H1 (cell line): ENCODE data around the gene DUSP7. TPM values are rescaled to one million over a fixed set of nuclear protein-coding genes. Genes with fewer than 3 reads are reported as not detected.

ENCODE experiments used
- CTCF ChIA-PET: fragments of 300-600 bp; sonication (Branson Sonifier 250); formaldehyde crosslinking; loops from one replicate; lab custom pipeline; 2021; ENCODE audit not compliant: partially characterized antibody; lab: Charles Lee
- POLR2A ChIA-PET: fragments of 300-600 bp; sonication (Branson Sonifier 250); formaldehyde crosslinking; loops from one replicate; lab custom pipeline; 2021; ENCODE audit warnings: inconsistent platforms; ENCODE audit not compliant: partially characterized antibody; lab: Charles Lee
- DNase-seq, 2 experiments: peaks; one replicate each; pipeline versions ENCODE4 v3.0.0 to v3.0.0-alpha.2; 2010 to 2022; ENCODE audit warnings: low spot score in 2 of 2, low read depth in 1 of 2, mixed read lengths in 1 of 2
- FAIRE-seq: peaks from 2 replicates; lab custom pipeline; 2011; peaks lifted over from hg19 to GRCh38; lab: Jason Lieb, UNC
- H2AFZ ChIP-seq: 2 replicates; pipeline ENCODE4 v1.8.1; 2012; ENCODE audit warnings: low read length, inconsistent platforms
- H2AK5ac ChIP-seq: 2 replicates; pipeline ENCODE4 v1.6.1; 2013; ENCODE audit warnings: low read depth, low read length
- H2BK120ac ChIP-seq: replicated peaks from 2 replicates; pipeline ENCODE3; 2013; ENCODE audit warnings: low read depth, low read length, inconsistent platforms
- H2BK12ac ChIP-seq: 2 replicates; pipeline ENCODE4 v1.6.1; 2013; ENCODE audit warnings: low read depth, low read length
- H2BK15ac ChIP-seq: 2 replicates; pipeline ENCODE4 v1.6.1; 2013; ENCODE audit warnings: low read length
- H2BK20ac ChIP-seq: 2 replicates; pipeline ENCODE4 v1.6.1; 2013; ENCODE audit warnings: low read length
- H2BK5ac ChIP-seq: 2 replicates; pipeline ENCODE4 v1.6.1; 2013; ENCODE audit warnings: low read depth, low read length
- H3K14ac ChIP-seq: 2 replicates; pipeline ENCODE4 v1.6.1; 2013; ENCODE audit warnings: inconsistent platforms; ENCODE audit not compliant: insufficient read length
- H3K18ac ChIP-seq: 2 replicates; pipeline ENCODE4 v1.6.1; 2013; ENCODE audit warnings: low read length; ENCODE audit errors: extremely low read depth
- H3K23ac ChIP-seq: 2 replicates; pipeline ENCODE4 v1.6.1; 2013; ENCODE audit warnings: inconsistent platforms; ENCODE audit not compliant: insufficient read length
- H3K23me2 ChIP-seq: 2 replicates; pipeline ENCODE4 v1.6.1; 2013; ENCODE audit warnings: low read depth, low read length
- H3K27ac ChIP-seq: 2 replicates; pipeline ENCODE4 v1.6.1; 2011; ENCODE audit warnings: low read depth, low read length, inconsistent platforms
- H3K27me3 ChIP-seq, 4 experiments: replicated peaks in 1 of 4; 1 replicate in 1 of 4; 2 replicates in 3 of 4; pipeline versions ENCODE4 v1.6.1 to v1.8.1; 2011 to 2013; ENCODE audit warnings: low read length in 3 of 4, mild to moderate bottlenecking in 3 of 4, inconsistent platforms in 2 of 4, mixed read lengths in 2 of 4, moderate library complexity in 1 of 4; ENCODE audit not compliant: control insufficient read depth in 3 of 4, insufficient read depth in 3 of 4; ENCODE audit errors: extremely low read depth in 1 of 4
- H3K36me3 ChIP-seq, 4 experiments: 2 replicates each; pipeline versions ENCODE4 v1.6.1 to v1.8.1; 2011 to 2013; ENCODE audit warnings: mild to moderate bottlenecking in 4 of 4, low read length in 3 of 4, moderate library complexity in 2 of 4, control low read depth in 1 of 4, inconsistent platforms in 1 of 4; ENCODE audit not compliant: insufficient read depth in 4 of 4, control insufficient read depth in 2 of 4
- H3K4ac ChIP-seq: replicated peaks from 2 replicates; pipeline ENCODE3; 2013; ENCODE audit warnings: low read length, low read depth, mixed read lengths, inconsistent platforms; ENCODE audit not compliant: insufficient read length
- H3K4me1 ChIP-seq, 4 experiments: replicated peaks in 1 of 4; 1 replicate in 1 of 4; 2 replicates in 3 of 4; pipeline versions ENCODE4 v1.6.1 to v1.8.1; 2011 to 2013; ENCODE audit warnings: low read length in 3 of 4, inconsistent platforms in 2 of 4, mixed read lengths in 1 of 4; ENCODE audit not compliant: insufficient read depth in 4 of 4, control insufficient read depth in 3 of 4
- H3K4me2 ChIP-seq, 2 experiments: 2 replicates each; pipeline versions ENCODE4 v1.6.1 to v1.8.1; 2011 to 2013; ENCODE audit warnings: low read depth in 2 of 2, low read length in 2 of 2, control low read depth in 1 of 2, inconsistent platforms in 1 of 2, mild to moderate bottlenecking in 1 of 2; ENCODE audit not compliant: insufficient read depth in 1 of 2
- H3K4me3 ChIP-seq, 4 experiments: fragments of 200-600, 300-600 bp in 1 of 4; sonication (generic), shearing (Covaris generic), sonication (Bioruptor Twin) in 1 of 4; 2 replicates each; pipeline versions ENCODE4 v1.5.1 to v1.8.1; 2011 to 2016; ENCODE audit warnings: low read length in 4 of 4, low read depth in 3 of 4, control low read depth in 2 of 4, inconsistent platforms in 2 of 4, mild to moderate bottlenecking in 2 of 4, mixed read lengths in 1 of 4, moderate library complexity in 1 of 4; ENCODE audit not compliant: insufficient read depth in 2 of 4; ENCODE audit errors: extremely low read depth in 1 of 4
- H3K56ac ChIP-seq: replicated peaks from 2 replicates; pipeline ENCODE3; 2013; ENCODE audit warnings: low read depth, mild to moderate bottlenecking, mixed read lengths, low read length, inconsistent platforms; ENCODE audit not compliant: insufficient read length
- H3K79me1 ChIP-seq: 2 replicates; pipeline ENCODE4 v1.6.1; 2013; ENCODE audit warnings: low read depth, low read length, control low read depth
- H3K79me2 ChIP-seq, 2 experiments: 2 replicates each; pipeline versions ENCODE4 v1.6.1 to v1.8.1; 2012 to 2013; ENCODE audit warnings: low read length in 2 of 2, mild to moderate bottlenecking in 2 of 2, inconsistent platforms in 1 of 2; ENCODE audit not compliant: insufficient read depth in 2 of 2, control insufficient read depth in 1 of 2
- H3K9ac ChIP-seq, 4 experiments: replicated peaks in 1 of 4; 1 replicate in 1 of 4; 2 replicates in 3 of 4; pipeline versions ENCODE4 v1.6.1 to v1.8.1; 2011 to 2013; ENCODE audit warnings: low read depth in 3 of 4, low read length in 3 of 4, control low read depth in 2 of 4, mild to moderate bottlenecking in 2 of 4, moderate library complexity in 2 of 4, inconsistent platforms in 1 of 4; ENCODE audit errors: extremely low read depth in 1 of 4
- H3K9me3 ChIP-seq, 2 experiments: 2 replicates each; pipeline versions ENCODE4 v1.6.1 to v1.8.1; 2012 to 2013; ENCODE audit warnings: mild to moderate bottlenecking in 2 of 2, moderate library complexity in 2 of 2, control low read depth in 1 of 2, inconsistent platforms in 1 of 2, low read depth in 1 of 2, low read length in 1 of 2, mixed read lengths in 1 of 2; ENCODE audit not compliant: insufficient read depth in 2 of 2
- H4K20me1 ChIP-seq, 2 experiments: replicated peaks in 1 of 2; 2 replicates each; pipeline versions ENCODE3 to v1.8.1; 2011 to 2013; ENCODE audit warnings: inconsistent platforms in 2 of 2, low read length in 2 of 2, mild to moderate bottlenecking in 1 of 2; ENCODE audit not compliant: insufficient read depth in 2 of 2, control insufficient read depth in 1 of 2
- H4K5ac ChIP-seq: 2 replicates; pipeline ENCODE4 v1.6.1; 2013; ENCODE audit warnings: low read length, low read depth, mixed read lengths, inconsistent platforms; ENCODE audit not compliant: insufficient read length
- H4K8ac ChIP-seq: 2 replicates; pipeline ENCODE4 v1.8.0; 2013; ENCODE audit warnings: mild to moderate bottlenecking, moderate library complexity, low read length, inconsistent platforms; ENCODE audit not compliant: insufficient read depth; ENCODE audit errors: extremely low read depth
- H4K91ac ChIP-seq: replicated peaks from 2 replicates; pipeline ENCODE3; 2013; ENCODE audit warnings: low read length, mixed read lengths, inconsistent platforms; ENCODE audit not compliant: insufficient read length
- BRCA1 ChIP-seq: IDR thresholded peaks from 2 replicates; pipeline ENCODE4 v1.6.1; 2012; ENCODE audit warnings: low read depth, low read length, improper control_type of control experiment
- CTCF ChIP-seq, 3 experiments: IDR thresholded peaks; 1 replicate in 2 of 3; 2 replicates in 1 of 3; pipeline versions ENCODE4 v1.5.1 to v1.6.1; 2011; ENCODE audit warnings: low read length in 3 of 3, mild to moderate bottlenecking in 3 of 3, inconsistent platforms in 2 of 3, low read depth in 1 of 3, moderate library complexity in 1 of 3; ENCODE audit not compliant: insufficient read depth in 1 of 3; ENCODE audit errors: control extremely low read depth in 1 of 3
- EGR1 ChIP-seq: IDR thresholded peaks from 2 replicates; pipeline ENCODE4 v1.6.1; 2011; ENCODE audit warnings: low read depth, low read length, borderline replicate concordance
- GABPA ChIP-seq: IDR thresholded peaks from 2 replicates; pipeline ENCODE4 v1.6.1; 2011; ENCODE audit warnings: mild to moderate bottlenecking, low read length, moderate library complexity, borderline replicate concordance; ENCODE audit not compliant: insufficient read depth
- RAD21 ChIP-seq, 2 experiments: IDR thresholded peaks in 1 of 2; conservative IDR thresholded peaks in 1 of 2; 2 replicates each; pipeline ENCODE4 v1.6.1; 2011; ENCODE audit warnings: low read depth in 2 of 2, low read length in 2 of 2, improper control_type of control experiment in 1 of 2, inconsistent platforms in 1 of 2, mild to moderate bottlenecking in 1 of 2, moderate library complexity in 1 of 2
- YY1 ChIP-seq: IDR thresholded peaks from 2 replicates; pipeline ENCODE4 v1.6.1; 2011; ENCODE audit warnings: low read depth, mild to moderate bottlenecking, low read length
- WGBS, 2 experiments: shearing (Covaris generic) in 1 of 2; methylation state at CpG; one replicate each; pipeline versions ENCODE4 v1.1.6 to v1.1.7; 2013 to 2015; ENCODE audit warnings: low lambda C conversion rate in 2 of 2, mixed read lengths in 2 of 2, inconsistent platforms in 1 of 2, low coverage in 1 of 2, missing lambda C conversion rate in 1 of 2; ENCODE audit not compliant: insufficient replicate concordance in 2 of 2, insufficient coverage in 1 of 2, insufficient read length in 1 of 2; ENCODE audit errors: extremely low coverage in 1 of 2, missing lambda C conversion rate in 1 of 2; 5-methylcytosine and 5-hydroxymethylcytosine counted together
- polyA plus RNA-seq, 7 experiments: library from polyadenylated mRNA; depleted of rRNA in 3 of 7; stranded (reverse) in 5 of 7; unstranded in 2 of 7; fragments of >200 nt in 5 of 7; fragments of 200-250 nt in 2 of 7; gene quantifications; 1 replicate in 5 of 7; 2 replicates in 1 of 7; 4 replicates in 1 of 7; pipeline versions ENCODE4 v1.2.1 to v1.2.3, GENCODE V29; 2011 to 2013; ENCODE audit warnings: missing spikeins in 2 of 7, mixed read lengths in 2 of 7
- total RNA-seq: library from RNA; stranded (reverse); fragmentation: NEBNext Ultra II Directional; extraction: Animal tissue kit (Norgen Biotek cat#: 25700); gene quantifications from 2 replicates; pipeline ENCODE4 v1.2.1, GENCODE V29; 2021

DUSP7 gene
- total and polyA plus RNA-seq, 2 of the 8 experiments (the other 6 are each of a cell fraction or from before 2014, with no cell fraction given): 19.4 to 24.9 TPM

DNA sequence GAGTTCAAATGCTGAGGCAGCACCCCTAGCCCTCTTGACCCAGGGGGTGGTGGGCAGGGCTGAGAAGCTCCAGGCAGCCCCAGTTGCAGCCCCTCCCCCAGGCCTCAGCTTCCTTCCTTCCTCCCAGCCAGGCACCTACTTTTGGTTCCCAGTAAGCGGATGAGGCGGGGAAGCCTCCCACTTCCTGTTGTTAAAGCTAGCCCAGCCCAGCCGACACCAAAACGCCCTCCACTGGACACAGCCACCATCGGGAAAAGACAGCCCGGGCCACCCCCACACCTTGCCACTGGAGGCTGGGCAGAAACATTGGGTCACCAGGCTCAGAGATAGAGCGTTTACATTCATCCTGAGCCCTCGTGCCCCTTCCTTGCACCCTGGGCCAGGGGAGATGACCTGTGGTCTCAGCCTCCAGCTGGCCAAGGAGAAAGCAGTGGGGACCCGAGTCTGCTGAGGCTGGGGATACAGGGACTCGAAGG, 3.5 kb downstream of the DUSP7 start:
- H3K4me2 ChIP-seq: peak overlapping the region in 1 of 2 experiments; percentile 46; a peak in 2 of 4 replicates
- no peak for TF ChIP-seq YY1
- TF ChIP-seq BRCA1: no peak
- TF ChIP-seq EGR1: peak; percentile 61; the same call in 1 of the 2 replicates
- peak; percentile 47 to 58; a peak in 3 of 4 replicates for TF ChIP-seq RAD21 (IDR thresholded peaks at IDR 0.05 in 1 of 2, conservative IDR thresholded peaks at IDR 0.05 in 1 of 2; ENCODE audit: low read depth in 2 of 2, low read length in 2 of 2)
- peak; percentile 79; the same call in 1 of the 2 replicates for TF ChIP-seq GABPA
- peak in 2 of 3 experiments; percentile 56; a peak in 3 of 4 replicates for TF ChIP-seq CTCF (IDR thresholded peaks at IDR 0.05; ENCODE audit: control extremely low read depth in 1 of 3, insufficient read depth in 1 of 3, low read depth in 1 of 3, low read length in 3 of 3)
- H3K9me3 ChIP-seq: no peaks in the 10 kb centered on the region
- H3K23ac ChIP-seq: no peak overlapping the region
- no peak overlapping the region for H2BK120ac ChIP-seq
- H2BK15ac ChIP-seq: no peak overlapping the region; the same call in 1 of the 2 replicates
- no peak overlapping the region for H3K14ac ChIP-seq
- H4K91ac ChIP-seq: no peak overlapping the region
- peaks cover 21% of the 10 kb centered on the region for H3K23me2 ChIP-seq
- peak overlapping the region; percentile 72; the same call in 1 of the 2 replicates for H2BK12ac ChIP-seq
- H3K27me3 ChIP-seq: peaks cover 0 to 9% (median 4%) of the 10 kb centered on the region in 4 experiments; a peak in 6 of 7 replicates
- CTCF ChIA-PET: interaction anchor here (0.7 to 33.0 kb wide), 44 partner anchors 8 to 337 kb away, joined by 3 to 984 read pairs (median 6); partner anchors contain the start of genes ACY1, GPR62 and RPL29
- H3K56ac ChIP-seq: no peak overlapping the region
- peaks cover 0 to 11% (median 8%) of the 10 kb centered on the region in 4 experiments; a peak in 5 of 8 replicates for H3K36me3 ChIP-seq
- H2BK20ac ChIP-seq: no peak overlapping the region
- DNase-seq (peak in 1 of 2 experiments; percentile 82), FAIRE-seq (no peak)
- H2AFZ ChIP-seq: no peak overlapping the region
- peaks cover 0 to 26% (median 14%) of the 10 kb centered on the region in 4 experiments; a peak in 6 of 7 replicates for H3K4me1 ChIP-seq
- WGBS, 2 experiments: 43% methylated on average over 9 of the region's 10 CpGs; no CpG with 5 or more reads in 1 of the 2 experiments
- H3K79me2 ChIP-seq: peaks cover 0 to 2% of the 10 kb centered on the region in 2 experiments; a peak in 1 of 4 replicates
- H3K4me3 ChIP-seq: no peak overlapping the region
- peak overlapping the region; percentile 52; the same call in 1 of the 2 replicates for H3K18ac ChIP-seq
- H4K5ac ChIP-seq: no peak overlapping the region
- POLR2A ChIA-PET: interaction anchor here (0.6 to 3.1 kb wide), 14 partner anchors 9 to 227 kb away, joined by 3 to 22 read pairs (median 4); partner anchors contain the start of gene RPL29
- peaks cover 0 to 2% of the 10 kb centered on the region in 2 experiments for H4K20me1 ChIP-seq
- H3K79me1 ChIP-seq: no peaks in the 10 kb centered on the region; the same call in 1 of the 2 replicates
- H3K4ac ChIP-seq: peak overlapping the region; percentile 12
- H2AK5ac ChIP-seq: no peak overlapping the region; the same call in 1 of the 2 replicates
- 0 out of 2 replicates have a peak overlapping the region, but pooled peaks have one; percentile 23 for H3K27ac ChIP-seq
- H3K9ac ChIP-seq: no peak overlapping the region
- H2BK5ac ChIP-seq: peak overlapping the region; percentile 89
- no peak overlapping the region; the same call in 1 of the 2 replicates for H4K8ac ChIP-seq
